ENCODE data around the gene PDE7B. TPM values are rescaled to one million over a fixed set of nuclear protein-coding genes. Genes with fewer than 3 reads are reported as not detected.

Gene PDE7B
- total RNA-seq, 1 donor from 2014 or later = 24.5 TPM

- ATAC-seq = no peak
- DNase-seq = no peak
- intact Hi-C loops (cut with micrococcal nuclease) = no loop called here
Measured at GRCh38 chr6:135962731-135963130, 111.2 kb downstream of the PDE7B start.

DNA sequence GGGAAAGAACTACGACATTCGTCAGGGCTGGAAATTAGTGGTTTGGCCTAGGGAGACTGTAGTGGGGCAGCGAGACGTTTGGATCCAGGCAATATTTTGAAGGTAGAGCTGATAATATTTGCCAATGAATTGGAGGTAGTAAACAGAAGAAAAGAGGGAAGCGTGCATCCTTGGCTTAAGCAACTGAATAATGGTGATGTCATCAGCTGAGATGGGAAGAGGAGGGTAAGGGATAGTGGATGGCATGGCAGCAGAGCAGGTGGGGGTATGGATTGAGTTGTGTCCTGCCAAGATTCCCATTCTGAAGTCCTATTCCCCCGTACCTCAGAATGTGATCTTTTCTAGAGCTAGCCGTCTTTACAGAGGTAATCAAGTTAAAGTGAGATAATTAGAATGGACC lies 119.2 kb downstream of the PDE7B start:
- ATAC-seq (no peak), DNase-seq (no peak)
- intact Hi-C loops (cut with micrococcal nuclease) = no loop called here

GRCh38 chr6:135971351-135971750 lies 119.8 kb downstream of the PDE7B start:
- ATAC-seq = no peak
- intact Hi-C loops (cut with micrococcal nuclease) = no loop called here
- DNase-seq = no peak

DNA sequence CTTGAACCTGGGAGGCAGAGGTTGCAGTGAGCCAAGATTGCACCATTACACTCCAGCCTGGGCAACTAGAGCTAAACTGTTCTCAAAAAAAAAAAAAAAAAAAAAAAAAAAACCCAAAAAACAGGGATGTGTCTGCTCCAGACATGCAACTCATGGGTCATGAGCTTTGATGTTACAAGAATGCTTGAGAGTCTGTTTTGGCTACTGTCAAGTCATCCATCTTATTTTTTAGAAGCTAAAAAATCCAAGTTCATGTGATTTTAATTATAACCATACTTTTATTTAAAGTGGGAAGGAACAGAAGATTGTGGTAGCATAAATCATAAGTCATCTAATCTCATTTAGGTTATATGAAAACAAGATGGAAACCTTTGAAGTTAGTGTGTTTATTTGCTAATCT lies 120.6 kb downstream of the PDE7B start:
- intact Hi-C loops (cut with micrococcal nuclease) = no loop called here
- DNase-seq = no peak
- ATAC-seq = no peak

- intact Hi-C loops (cut with micrococcal nuclease) = no loop called here
- ATAC-seq = no peak
- no peak for DNase-seq
Measured at GRCh38 chr6:135972586-135972985, 121.1 kb downstream of the PDE7B start.

DNA sequence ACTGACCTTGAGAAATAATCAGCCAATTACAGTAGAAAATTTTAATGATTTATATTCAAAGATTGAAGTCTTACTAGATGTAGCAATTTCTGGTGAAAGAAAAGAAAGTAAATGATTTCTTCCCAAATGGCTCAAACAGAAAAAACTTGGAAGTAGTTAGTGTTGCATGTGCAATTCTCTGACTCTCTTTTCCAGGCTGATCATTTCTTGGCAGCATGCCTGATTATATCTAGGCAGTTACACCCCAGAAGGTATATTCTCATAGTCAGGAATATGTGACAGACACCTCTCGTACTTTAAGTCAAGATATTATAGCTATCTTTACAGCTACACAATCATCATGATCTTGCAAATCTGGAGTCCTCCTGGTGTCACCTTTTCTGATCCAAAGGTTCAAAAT lies 122.9 kb downstream of the PDE7B start:
- intact Hi-C loops (cut with micrococcal nuclease) = no loop called here
- DNase-seq (no peak), ATAC-seq (no peak)

GRCh38 chr6:135976585-135976984 lies 125.1 kb downstream of the PDE7B start:
- intact Hi-C loops (cut with micrococcal nuclease) = no loop called here
- DNase-seq (no peak), ATAC-seq (no peak)

- intact Hi-C loops (cut with micrococcal nuclease) = no loop called here
- no peak for ATAC-seq
- no peak for DNase-seq
Measured at GRCh38 chr6:135983093-135983492, 131.6 kb downstream of the PDE7B start.

GRCh38 chr6:135983718-135984343 lies 132.3 kb downstream of the PDE7B start:
- intact Hi-C loops (cut with micrococcal nuclease) = no loop called here
- no peak for DNase-seq
- no peak for ATAC-seq

- ATAC-seq = no peak
- no peak for DNase-seq
- intact Hi-C loops (cut with micrococcal nuclease) = no loop called here
Measured at GRCh38 chr6:135985471-135985870, 134.0 kb downstream of the PDE7B start.

GRCh38 chr6:135987226-135987625 lies 135.7 kb downstream of the PDE7B start:
- intact Hi-C loops (cut with micrococcal nuclease) = no loop called here
- no peak for DNase-seq
- ATAC-seq = no peak

- DNase-seq (no peak), ATAC-seq (no peak)
- intact Hi-C loops (cut with micrococcal nuclease) = no loop called here
Measured at GRCh38 chr6:135990439-135990838, 138.9 kb downstream of the PDE7B start.

GRCh38 chr6:135990855-135991464 lies 139.5 kb downstream of the PDE7B start:
- DNase-seq = no peak
- intact Hi-C loops (cut with micrococcal nuclease) = no loop called here
- no peak for ATAC-seq

- no peak for DNase-seq
- intact Hi-C loops (cut with micrococcal nuclease) = no loop called here
- no peak for ATAC-seq
Measured at GRCh38 chr6:135992739-135993138, 141.2 kb downstream of the PDE7B start.

GRCh38 chr6:135993361-135993760 lies 141.9 kb downstream of the PDE7B start:
- DNase-seq (no peak), ATAC-seq (no peak)
- intact Hi-C loops (cut with micrococcal nuclease) = no loop called here

DNA sequence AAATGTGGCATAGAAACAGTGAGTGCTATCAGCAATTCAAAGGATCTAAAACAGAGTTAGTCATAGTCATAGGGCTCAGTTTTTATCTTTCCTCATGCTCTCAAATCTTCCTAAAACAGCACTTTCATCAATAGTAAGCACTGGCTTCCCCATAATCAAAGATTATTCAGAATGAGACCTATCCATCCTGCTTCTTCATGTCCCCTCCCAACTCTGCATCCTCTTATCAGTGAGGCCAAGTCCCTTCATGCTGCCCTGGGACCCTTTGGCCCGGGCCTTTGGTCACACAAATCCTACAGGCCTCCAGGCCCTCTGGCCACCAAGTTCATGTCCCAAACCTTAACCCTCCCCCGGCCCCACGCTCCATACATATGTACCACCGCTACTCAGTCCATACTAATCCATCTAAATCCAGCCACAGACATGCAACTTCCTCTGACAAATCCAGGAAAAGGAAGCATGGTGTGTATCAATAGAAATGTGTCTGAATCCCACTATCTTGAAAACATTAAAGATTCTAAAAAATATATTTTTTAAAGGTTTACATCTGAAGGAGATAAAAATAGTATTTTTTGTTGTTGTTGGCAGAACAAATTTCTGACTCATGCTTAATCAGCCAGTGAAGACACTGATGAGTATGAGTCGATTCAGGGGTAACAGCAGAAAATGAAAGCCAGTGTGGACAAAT lies 143.5 kb downstream of the PDE7B start:
- peak; percentile 32 for ATAC-seq
- DNase-seq = peak; percentile 32
- intact Hi-C loops (cut with micrococcal nuclease) = no loop called here

- no peak for DNase-seq
- ATAC-seq = no peak
- intact Hi-C loops (cut with micrococcal nuclease) = no loop called here
Measured at GRCh38 chr6:135995545-135995898, 144.0 kb downstream of the PDE7B start.

GRCh38 chr6:135996668-135997067 lies 145.2 kb downstream of the PDE7B start:
- DNase-seq (no peak), ATAC-seq (no peak)
- intact Hi-C loops (cut with micrococcal nuclease) = no loop called here

- no peak for DNase-seq
- ATAC-seq = no peak
- intact Hi-C loops (cut with micrococcal nuclease) = no loop called here
Measured at GRCh38 chr6:135999393-135999792, 147.9 kb downstream of the PDE7B start.

DNA sequence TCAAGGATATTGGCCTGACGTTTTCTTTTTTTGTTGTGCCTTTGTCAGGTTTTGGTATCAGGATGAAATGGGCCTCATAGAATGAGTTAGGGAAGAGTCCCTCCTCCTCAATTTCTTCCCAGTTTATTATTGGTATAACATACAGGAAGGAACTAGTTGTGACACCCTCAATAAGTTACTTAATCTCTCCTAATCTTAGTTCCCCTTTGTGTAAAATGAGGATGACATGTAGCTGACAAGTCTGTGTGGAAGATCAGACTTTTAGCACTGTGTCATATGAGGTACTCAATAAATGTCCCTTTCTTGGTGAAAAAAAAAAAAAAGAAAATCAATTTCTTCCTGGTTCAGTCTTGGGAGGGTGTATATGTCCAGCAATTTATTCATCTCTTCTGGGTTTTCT lies 155.8 kb downstream of the PDE7B start:
- ATAC-seq (no peak), DNase-seq (no peak)
- intact Hi-C loops (cut with micrococcal nuclease) = no loop called here

- intact Hi-C loops (cut with micrococcal nuclease) = no loop called here
- DNase-seq = no peak
- ATAC-seq = peak; percentile 58
Measured at GRCh38 chr6:136011475-136011874, 160.0 kb downstream of the PDE7B start.
